DOHH2 (cell line): ENCODE data around the gene BCL11B.

Experiments
- CTCF ChIP-seq: fragments of 200-600 bp; sonication (generic); IDR thresholded peaks from one replicate; pipeline ENCODE4 v1.5.1; 2014; ENCODE audit warnings: antibody characterized with exemption, mild to moderate bottlenecking, low read depth, low read length; ENCODE audit not compliant: poor library complexity, severe bottlenecking
- EZH2phosphoT487 ChIP-seq: fragments of 200-600 bp; sonication (generic); IDR thresholded peaks from 2 replicates; pipeline ENCODE4 v1.6.1; 2017; ENCODE audit warnings: borderline replicate concordance, mild to moderate bottlenecking, antibody characterized with exemption, low read length, moderate library complexity, mixed read lengths

GRCh38 chr14:99253890-99254289 lies 18.1 kb downstream of the BCL11B start:
- TF ChIP-seq EZH2phosphoT487 (no peak), CTCF (no peak)
